Smooth muscle cell (in vitro differentiated cells): ENCODE measurements around the gene CHRNA4. TPM values are rescaled to one million over a fixed set of nuclear protein-coding genes. Genes with fewer than 3 reads are reported as not detected.

ENCODE experiments used
- DNase-seq: peaks from one replicate; lab custom pipeline; 2025; ENCODE audit not compliant: unreplicated experiment; lab: John Stamatoyannopoulos, UW
- H2AFZ ChIP-seq: fragments of 200-600 bp; sonication (generic); 2 replicates; pipeline ENCODE4 v1.6.0; 2016; ENCODE audit warnings: antibody characterized with exemption, low read depth, mild to moderate bottlenecking
- H3F3A ChIP-seq: fragments of 200-600 bp; sonication (generic); 2 replicates; pipeline ENCODE4 v1.6.0; 2017; ENCODE audit warnings: antibody characterized with exemption, low read depth
- H3K27ac ChIP-seq: fragments of 200-600 bp; sonication (generic); 2 replicates; pipeline ENCODE4 v1.5.1; 2016; ENCODE audit warnings: low read depth, mild to moderate bottlenecking
- H3K27me3 ChIP-seq: fragments of 200-600 bp; sonication (generic); 2 replicates; pipeline ENCODE4 v1.6.1; 2016; ENCODE audit warnings: low read depth, mild to moderate bottlenecking
- H3K36me3 ChIP-seq: fragments of 200-600 bp; sonication (generic); 2 replicates; pipeline ENCODE4 v1.5.1; 2016; ENCODE audit warnings: low read depth
- H3K4me1 ChIP-seq: fragments of 200-600 bp; sonication (generic); 2 replicates; pipeline ENCODE4 v1.5.1; 2016; ENCODE audit warnings: low read depth
- H3K4me2 ChIP-seq: fragments of 200-600 bp; sonication (generic); 2 replicates; pipeline ENCODE4 v1.6.0; 2016; ENCODE audit warnings: mild to moderate bottlenecking
- H3K4me3 ChIP-seq: fragments of 200-600 bp; sonication (generic); 2 replicates; pipeline ENCODE4 v1.5.1; 2016; ENCODE audit warnings: mild to moderate bottlenecking
- H3K79me2 ChIP-seq: fragments of 200-600 bp; sonication (generic); 2 replicates; pipeline ENCODE4 v1.6.0; 2016; ENCODE audit warnings: low read depth, mild to moderate bottlenecking
- H3K9ac ChIP-seq: fragments of 200-600 bp; sonication (generic); 2 replicates; pipeline ENCODE4 v1.6.0; 2016; ENCODE audit warnings: low read depth
- H3K9me3 ChIP-seq: fragments of 200-600 bp; sonication (generic); replicated peaks from 2 replicates; pipeline ENCODE4 v1.5.1; 2016; ENCODE audit warnings: low read depth
- H4K20me1 ChIP-seq: fragments of 200-600 bp; sonication (generic); 2 replicates; pipeline ENCODE4 v1.6.0; 2016; ENCODE audit warnings: low read depth
- CTCF ChIP-seq: fragments of 200-600 bp; sonication (generic); IDR thresholded peaks from 2 replicates; pipeline ENCODE4 v1.5.1; 2017; ENCODE audit warnings: borderline replicate concordance, mild to moderate bottlenecking, antibody characterized with exemption; ENCODE audit not compliant: insufficient read depth, poor library complexity, severe bottlenecking
- WGBS: methylation state at CpG from one replicate; pipeline ENCODE4 v1.1.7; 2016; ENCODE audit warnings: low lambda C conversion rate; 5-methylcytosine and 5-hydroxymethylcytosine counted together
- polyA plus RNA-seq: library from polyadenylated mRNA; unstranded; fragments of >200 nt; fragmentation: Nextera tagmentation; extraction: Ambion mirVana; gene quantifications from 2 replicates; pipeline ENCODE4 v1.2.1, GENCODE V29; 2016
- total RNA-seq: library from RNA; depleted of rRNA; stranded (reverse); fragments of >200 nt; gene quantifications from 2 replicates; pipeline ENCODE4 v1.2.3, GENCODE V29; 2014

Gene CHRNA4
- total and polyA plus RNA-seq, 2 experiments from 2014 or later = 0.03 TPM; not detected in 1

GRCh38 chr20:63368151-63368550 lies 7.0 kb upstream of the CHRNA4 start:
- Histone ChIP-seq H3K36me3 (no peaks in the 10 kb centered on the region), H3K79me2 (no peaks in the 10 kb centered on the region), H3K27ac (no peak overlapping the region), H2AFZ (no peak overlapping the region), H3K4me2 (no peak overlapping the region), H3F3A (no peaks in the 10 kb centered on the region), H3K27me3 (peaks cover 4% of the 10 kb centered on the region), H3K9ac (no peak overlapping the region), H3K4me1 (peaks cover 7% of the 10 kb centered on the region), H3K4me3 (no peak overlapping the region), H4K20me1 (no peaks in the 10 kb centered on the region), H3K9me3 (no peaks in the 10 kb centered on the region)
- WGBS = 99% methylated on average over 7 of the region's 8 CpGs
- no peak for TF ChIP-seq CTCF
- no peak for DNase-seq

GRCh38 chr20:63367446-63368055 lies 6.4 kb upstream of the CHRNA4 start:
- H3K4me2 ChIP-seq = no peak overlapping the region
- H3F3A ChIP-seq = no peaks in the 10 kb centered on the region
- no peak overlapping the region for H3K9ac ChIP-seq
- WGBS = 87% methylated on average over 23 of the region's 24 CpGs
- no peak overlapping the region for H2AFZ ChIP-seq
- H3K9me3 ChIP-seq = no peaks in the 10 kb centered on the region
- H3K4me3 ChIP-seq = no peak overlapping the region
- H3K79me2 ChIP-seq = no peaks in the 10 kb centered on the region
- no peak for TF ChIP-seq CTCF
- no peak overlapping the region for H3K27ac ChIP-seq
- no peaks in the 10 kb centered on the region for H3K36me3 ChIP-seq
- no peaks in the 10 kb centered on the region for H4K20me1 ChIP-seq
- no peak for DNase-seq
- peaks cover 7% of the 10 kb centered on the region for H3K4me1 ChIP-seq
- H3K27me3 ChIP-seq = peaks cover 10% of the 10 kb centered on the region

GRCh38 chr20:63366390-63367365 lies 5.5 kb upstream of the CHRNA4 start:
- Histone ChIP-seq H3K36me3 (no peaks in the 10 kb centered on the region), H3K4me3 (no peak overlapping the region), H3K4me1 (peaks cover 13% of the 10 kb centered on the region), H3K9me3 (no peaks in the 10 kb centered on the region), H3K4me2 (no peak overlapping the region), H2AFZ (no peak overlapping the region), H4K20me1 (no peaks in the 10 kb centered on the region), H3F3A (no peaks in the 10 kb centered on the region), H3K79me2 (no peaks in the 10 kb centered on the region), H3K9ac (no peak overlapping the region), H3K27ac (no peak overlapping the region), H3K27me3 (peaks cover 19% of the 10 kb centered on the region)
- WGBS = 85% methylated on average over 28 of the region's 30 CpGs
- DNase-seq = no peak
- TF ChIP-seq CTCF = no peak
